CD4-positive, alpha-beta T cell treated with Interferon gamma for 1 hour (primary cell): ENCODE results near the gene SF1.

Experiments used
- DNase-seq: peaks from one replicate; pipeline ENCODE4 v3.0.0-alpha.2; 2020

Gene SF1

DNA sequence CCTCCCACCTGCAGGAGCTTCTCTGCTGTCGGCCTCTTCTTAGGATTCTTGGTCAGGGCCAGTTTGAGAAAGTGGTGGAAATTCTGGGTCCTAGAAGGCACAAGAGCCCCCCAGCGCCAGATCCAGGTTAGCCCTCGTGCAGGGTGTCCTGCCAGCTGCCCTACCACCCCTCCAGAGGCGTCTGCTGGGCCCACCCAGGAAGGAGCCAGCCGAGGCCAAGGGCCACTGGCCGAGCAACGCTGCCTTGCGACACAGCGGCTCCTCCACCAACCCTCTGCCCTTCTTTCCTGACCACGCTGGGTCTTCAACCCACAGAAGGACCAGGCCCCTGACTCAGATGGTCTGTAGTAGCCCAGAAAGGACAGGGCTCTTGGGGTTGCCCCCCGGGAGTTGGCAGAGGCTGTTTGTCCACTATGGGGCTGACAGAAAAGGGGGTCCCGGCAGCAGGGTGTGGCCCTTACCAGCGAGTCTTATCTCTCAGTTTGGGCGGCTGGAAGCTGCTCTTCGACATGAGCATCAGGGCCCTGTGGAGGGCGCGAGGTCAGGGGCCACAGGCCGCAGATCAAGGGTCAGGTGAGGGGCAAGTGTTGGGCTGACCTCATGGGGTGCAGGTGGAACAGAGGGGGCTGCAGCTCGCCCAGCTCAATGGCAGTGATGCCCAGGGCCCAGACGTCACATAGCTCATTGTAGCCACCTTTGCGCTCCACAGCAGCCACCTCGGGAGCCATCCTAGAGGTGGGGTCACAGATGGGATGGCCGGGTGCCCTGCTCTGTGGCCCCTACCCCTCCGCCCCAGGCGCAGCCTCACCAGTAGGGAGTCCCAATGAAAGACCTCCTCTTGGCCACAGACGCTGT is 22.2 kb upstream of the SF1 start:
- DNase-seq = no peak

DNA sequence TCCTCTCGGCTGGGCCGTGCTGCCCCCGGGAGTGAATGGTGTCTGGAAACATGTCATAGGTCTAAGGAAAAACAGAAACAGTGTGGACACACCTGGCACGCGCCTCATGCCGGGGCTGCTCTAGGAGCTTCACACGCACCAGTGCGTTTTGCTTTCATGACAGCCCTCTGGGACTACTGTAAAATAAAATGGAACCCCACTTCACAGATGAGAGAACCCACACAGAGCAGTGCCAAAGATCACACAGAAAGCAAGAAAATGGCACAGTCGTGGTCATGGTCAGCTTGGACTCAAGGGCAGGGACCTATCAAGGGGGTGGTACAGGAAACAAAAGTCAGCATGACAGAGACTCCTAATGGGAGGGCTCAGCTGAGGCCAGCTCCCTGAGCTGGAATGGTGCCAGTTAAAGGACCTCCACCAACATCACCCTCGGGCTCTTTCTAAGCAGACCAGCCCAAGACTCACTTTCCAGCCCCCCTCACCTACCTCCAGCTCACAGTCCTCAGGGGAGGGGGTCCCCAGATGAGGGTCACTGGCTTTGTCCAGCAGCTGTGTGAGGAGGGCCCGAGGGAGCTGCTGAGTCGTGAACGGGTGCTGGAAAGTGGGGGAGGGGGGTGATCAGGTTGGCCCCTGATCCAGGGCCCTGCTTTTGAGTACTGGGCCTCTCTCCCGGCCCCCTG is 21.4 kb upstream of the SF1 start:
- DNase-seq = peak; percentile 19

DNA sequence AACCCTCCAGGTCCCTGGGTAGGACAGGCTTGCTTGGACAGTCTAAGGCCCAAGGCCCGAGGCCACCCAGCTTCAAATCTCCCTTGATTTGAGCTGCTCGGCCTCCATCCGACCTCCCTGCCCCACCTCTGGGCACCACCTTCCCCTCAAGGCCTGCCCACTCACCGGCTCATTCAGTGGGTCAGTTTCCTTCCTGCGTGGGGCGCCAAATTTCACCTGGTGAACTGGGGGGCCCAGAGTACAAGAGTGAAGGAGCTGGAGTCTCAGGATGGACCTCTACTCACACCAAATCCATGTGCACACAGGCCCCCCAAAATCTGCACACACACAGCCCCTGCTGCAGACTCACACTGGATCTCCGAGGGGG is 20.9 kb upstream of the SF1 start:
- DNase-seq = no peak

DNA sequence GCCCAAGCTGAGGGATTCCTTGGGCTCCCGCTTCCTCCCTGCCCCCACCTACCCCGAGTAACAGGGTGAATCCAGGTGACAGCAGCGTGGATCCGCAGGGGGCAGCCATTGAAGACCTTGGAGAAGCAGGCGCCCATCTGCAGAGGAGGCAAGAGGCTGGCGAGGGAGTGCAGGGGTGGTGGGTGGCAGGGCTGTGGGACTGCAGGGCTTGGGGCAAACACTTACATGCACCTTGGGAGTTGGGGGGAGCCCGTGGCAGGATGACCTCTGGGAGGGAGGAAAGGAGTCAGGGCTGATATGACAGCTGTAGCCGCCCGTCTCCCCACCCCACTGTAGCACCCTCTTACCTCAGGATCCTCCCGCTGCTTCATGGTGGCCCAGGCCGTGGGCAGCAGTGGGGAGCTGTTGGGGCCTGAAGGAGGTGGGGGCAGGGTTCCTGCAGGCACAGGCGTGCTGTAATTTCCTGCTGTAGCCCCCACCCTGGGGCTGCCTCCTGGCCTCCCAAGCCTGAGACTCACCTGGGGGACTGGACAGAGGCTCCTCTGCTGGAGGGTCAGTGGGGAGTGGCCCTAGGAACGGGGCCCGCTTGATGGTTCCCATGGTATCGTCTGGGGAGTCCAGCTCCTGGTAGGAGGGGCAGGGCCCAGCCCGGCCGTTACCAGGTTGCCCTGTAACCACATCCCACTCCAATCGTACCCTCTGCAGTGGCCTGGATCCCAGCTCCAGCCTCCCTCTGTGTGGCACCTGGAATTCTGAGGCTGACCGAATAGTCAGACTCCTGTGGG is 18.6 kb upstream of the SF1 start:
- no peak for DNase-seq

DNA sequence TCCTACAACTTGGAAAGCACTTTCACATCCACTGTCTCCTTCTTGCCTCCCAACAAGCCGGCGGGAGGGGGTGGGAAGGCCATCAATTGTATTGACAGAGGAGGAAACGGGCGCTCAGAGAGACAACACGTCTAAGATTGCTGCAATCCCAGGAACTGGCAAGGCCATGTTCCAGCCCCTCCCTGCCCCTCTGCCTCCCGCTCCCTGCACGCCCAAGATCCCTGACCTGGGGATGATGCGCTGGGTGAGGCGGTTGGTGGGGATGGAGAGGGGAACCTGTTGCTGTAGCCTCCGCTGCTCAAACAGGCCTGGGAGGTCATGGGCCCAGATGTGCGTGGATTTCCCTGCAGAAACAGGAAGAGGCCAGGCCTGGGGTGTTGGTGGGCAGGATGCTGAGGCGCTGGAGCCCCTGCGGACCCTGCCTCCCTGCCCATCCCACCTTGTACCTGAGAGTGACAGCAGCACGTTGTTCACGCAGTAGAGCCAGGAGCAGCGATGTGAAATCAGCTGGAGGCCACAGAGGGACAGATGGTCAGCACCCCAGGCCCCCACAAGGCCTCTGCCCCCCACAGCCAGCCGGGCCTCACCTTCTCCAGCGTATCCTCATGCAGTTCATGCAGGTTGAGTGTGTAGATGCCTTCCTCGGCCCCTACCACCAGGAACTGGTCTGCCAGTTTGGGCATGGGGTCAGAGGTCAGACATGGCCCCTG is 17.9 kb upstream of the SF1 start:
- DNase-seq = no peak

DNA sequence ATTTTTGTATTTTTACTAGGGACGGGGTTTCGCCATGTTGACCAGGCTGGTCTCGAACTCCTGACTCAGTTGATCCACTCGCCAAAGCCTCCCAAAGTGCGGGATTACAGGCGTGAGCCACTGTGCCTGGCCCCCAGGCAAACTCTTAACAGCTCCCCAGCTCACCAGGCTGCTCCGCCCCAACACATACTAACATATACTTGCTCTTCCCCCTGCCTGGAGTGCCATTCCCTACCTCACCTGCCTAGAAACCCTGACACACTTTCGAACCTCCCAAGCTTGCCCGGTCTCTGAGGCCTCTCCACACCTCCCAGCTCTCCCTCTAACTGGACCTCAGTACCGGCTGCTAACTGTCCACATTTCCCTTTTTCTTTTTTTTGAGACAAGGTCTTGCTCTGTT is 16.2 kb upstream of the SF1 start:
- no peak for DNase-seq

DNA sequence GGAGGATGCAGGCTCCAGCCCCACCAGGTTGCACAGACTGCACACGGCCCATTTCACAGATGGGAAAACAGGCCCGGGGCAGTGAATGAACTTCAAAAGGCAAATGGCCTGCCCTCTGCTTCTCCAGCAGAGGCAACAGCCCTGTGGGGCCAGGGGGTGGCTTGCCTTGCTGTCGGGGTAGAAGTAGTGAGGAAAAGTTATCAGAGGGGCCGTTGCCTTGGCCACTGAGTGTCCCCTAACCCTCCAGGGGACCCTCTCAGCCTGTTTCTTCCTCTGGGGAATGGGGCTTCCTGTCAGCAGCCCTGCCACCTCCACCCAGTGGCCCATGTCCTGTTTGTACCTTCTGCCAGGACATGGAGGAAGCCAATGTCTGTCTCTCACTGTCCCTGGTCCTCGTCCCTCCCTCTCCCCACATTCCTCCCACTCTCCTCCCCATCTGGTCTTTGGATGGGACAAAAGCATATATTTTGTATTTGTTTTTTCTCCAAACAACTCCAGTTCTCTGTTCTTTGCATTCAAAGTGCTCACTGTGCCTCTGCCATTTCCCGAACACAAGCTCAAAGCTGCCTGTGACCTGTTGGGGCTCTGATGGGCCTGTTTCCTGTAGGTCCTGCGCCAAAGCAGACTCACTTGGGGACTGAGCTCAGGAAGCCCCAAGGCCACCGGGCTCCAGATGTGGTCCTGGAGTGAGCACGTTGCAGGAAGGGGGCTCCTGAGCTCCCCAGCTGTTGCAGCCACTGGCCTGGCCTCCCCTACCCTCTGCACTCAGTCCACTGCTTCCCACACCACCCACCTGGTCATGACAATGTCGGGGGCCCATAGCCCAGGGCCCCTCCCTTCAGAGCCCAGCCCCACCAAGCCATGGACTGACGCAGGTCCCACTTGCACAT is 15.2 kb upstream of the SF1 start:
- no peak for DNase-seq

DNA sequence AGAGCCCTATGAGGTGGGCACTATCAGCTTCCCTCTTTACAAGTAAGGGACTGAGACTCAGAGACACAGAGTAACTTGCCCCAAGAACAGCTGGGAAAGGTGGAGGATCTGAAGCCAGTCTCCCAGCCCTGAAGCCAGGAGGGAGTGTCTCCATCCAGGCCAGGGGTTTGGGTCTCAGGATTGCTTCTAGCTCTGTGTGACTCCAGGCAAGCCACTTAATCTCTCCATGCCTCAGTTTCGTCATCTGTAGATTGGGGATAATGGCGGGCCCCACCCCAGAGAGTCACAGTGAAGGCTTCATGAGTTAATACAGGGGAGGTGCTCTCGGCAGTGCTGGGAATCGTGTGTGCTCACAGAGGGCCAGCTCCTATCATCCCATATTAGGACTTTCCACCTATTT is 14.1 kb upstream of the SF1 start:
- DNase-seq = no peak

DNA sequence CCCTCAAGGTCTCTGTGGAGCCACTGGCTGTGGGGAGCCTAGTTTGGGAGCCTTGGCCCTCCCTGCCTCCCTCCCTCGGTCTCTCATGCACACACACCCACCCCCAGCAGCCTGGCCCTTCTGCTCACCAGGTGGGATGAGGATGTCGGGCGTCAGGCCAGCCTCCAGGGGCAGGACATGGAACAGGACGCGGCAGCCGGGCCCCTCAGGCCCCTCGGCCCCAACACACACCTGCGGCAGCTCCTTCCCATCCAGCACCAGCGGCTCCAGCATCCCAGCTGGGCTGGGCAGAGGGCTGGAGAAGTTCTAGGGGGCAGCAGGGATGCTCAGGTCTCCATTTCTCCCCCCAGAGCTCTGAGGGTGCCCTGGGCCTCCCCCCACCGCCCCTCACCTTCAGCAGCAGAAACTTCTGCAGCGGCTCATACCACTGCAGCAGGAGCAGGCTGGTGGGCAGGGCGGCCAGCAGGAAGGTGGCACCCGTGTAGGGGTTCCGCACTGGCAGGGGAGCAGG is 13.5 kb upstream of the SF1 start:
- DNase-seq = no peak

DNA sequence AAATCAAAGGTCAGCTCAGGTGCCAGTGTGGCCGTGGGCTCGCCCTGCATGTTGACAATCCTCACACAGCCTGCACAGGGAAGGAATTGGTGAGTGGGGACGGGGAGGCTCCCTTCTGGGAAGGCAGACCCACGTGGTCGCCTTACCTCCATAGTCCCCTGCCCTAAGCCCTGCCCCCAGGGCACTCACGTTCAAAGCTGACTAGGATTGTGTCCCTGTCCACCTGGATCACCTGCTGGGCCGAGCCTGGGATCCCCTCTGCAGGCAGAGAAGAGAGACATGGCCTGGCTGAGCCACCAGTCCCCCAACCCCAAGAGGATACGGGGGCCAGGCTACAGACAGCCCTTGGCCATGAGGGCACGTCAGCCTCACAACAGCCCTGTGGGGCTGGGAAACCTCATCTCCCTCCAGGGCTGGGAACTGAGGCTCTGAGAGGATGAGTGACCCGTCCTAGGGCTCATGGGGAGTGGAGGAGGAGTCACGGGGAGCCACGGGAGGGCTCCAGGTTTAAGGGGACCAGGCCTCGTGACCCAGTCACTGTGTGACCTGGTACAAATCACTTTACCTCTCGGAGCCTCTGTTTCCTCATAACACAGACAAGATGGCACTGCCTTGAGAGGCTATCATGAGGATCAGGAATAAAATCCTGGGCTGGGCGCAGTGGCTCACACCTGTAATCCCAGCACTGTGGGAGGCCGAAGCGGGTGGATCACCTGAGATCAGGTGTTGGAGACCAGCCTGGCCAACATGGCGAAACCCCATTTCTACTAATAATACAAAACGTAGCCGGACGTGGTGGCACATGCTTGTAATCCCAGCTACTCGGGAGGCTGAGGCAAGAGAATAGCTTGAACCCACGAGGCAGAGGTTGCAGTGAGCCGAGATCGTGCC is 12.1 kb upstream of the SF1 start:
- DNase-seq = no peak

DNA sequence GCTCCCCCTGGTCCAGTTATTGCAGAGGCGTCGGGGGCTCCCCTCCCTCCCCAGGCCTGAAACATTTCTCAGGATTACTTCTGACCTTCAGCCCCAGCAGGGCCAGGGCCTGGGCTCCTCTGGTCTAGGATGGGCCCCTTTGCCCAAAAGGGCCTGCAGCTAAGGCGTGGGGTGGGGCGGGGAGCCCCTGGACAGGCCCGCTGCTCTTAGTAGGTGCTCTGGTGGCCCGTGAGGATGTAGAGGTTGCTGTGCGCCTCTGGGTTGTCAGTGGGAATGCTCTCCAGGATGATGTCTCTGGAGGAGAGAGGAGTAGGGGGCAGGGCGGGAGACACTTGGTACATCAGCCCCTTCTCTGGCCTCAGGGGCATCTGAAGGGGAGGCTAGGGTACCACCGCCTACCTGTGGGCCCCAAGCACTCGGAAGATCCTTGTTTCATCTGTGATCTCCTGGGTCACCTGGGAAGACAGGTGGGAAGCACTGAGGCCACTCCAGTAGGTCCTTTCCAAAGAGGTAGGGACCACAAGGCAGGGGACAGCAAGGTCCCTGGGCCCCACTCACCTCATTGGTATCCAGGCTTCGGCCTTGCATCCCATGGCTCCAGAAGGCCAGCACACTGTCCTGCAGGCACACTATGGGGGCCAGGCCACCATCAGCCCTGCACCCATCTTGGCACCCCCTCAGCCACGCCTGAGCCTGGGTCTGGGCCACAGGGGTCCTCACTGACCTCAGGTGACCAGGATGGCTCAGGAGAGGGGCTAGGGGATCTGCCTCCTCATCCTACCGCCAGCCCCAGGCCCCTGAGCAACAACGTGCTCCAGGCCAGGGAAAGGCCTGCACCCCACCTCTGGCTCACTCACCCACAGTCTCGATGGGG is 11.2 kb upstream of the SF1 start:
- no peak for DNase-seq

DNA sequence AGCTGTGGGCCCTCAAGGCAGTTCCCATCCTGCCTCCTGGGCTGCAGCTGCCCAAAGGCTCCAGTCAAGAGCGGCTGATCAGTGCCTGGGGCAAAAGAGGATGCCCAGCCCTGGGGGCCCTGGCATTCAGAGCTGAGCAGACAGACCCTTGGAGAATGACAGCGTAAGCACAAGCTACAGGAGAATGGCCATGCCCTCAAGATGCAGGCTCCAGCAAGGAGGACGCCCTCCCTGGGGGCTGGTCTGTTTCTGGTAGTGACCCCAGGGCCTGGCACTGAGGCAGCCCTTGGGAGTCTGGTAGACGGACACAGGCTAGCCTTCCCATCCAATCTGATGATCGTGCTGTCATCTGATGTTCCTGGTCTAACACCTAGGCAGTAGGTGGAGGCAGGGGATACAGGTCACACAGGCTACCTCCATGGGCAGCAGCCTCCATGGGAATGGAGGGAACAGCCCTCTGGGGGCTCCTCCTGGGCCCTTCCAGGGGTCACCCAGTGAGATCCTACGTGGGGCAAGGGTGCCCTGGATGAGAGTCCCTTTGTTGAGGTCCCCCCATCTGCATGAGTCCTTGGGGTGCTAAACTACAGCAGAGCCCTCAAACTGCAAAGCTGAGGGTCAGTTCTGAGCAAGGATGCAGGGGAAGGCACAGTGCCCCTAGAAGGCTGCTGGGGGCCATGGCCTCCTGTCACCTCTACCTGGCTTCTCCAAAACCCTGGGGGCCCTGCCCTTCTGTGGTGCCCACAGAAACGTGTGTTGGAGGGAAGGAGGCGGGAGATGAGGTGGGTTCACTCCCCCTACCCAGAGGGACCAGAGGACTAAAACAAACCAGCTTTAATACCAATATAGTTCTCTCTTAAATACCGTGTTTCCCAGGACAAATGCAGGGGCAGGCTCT is 10.2 kb upstream of the SF1 start:
- no peak for DNase-seq

DNA sequence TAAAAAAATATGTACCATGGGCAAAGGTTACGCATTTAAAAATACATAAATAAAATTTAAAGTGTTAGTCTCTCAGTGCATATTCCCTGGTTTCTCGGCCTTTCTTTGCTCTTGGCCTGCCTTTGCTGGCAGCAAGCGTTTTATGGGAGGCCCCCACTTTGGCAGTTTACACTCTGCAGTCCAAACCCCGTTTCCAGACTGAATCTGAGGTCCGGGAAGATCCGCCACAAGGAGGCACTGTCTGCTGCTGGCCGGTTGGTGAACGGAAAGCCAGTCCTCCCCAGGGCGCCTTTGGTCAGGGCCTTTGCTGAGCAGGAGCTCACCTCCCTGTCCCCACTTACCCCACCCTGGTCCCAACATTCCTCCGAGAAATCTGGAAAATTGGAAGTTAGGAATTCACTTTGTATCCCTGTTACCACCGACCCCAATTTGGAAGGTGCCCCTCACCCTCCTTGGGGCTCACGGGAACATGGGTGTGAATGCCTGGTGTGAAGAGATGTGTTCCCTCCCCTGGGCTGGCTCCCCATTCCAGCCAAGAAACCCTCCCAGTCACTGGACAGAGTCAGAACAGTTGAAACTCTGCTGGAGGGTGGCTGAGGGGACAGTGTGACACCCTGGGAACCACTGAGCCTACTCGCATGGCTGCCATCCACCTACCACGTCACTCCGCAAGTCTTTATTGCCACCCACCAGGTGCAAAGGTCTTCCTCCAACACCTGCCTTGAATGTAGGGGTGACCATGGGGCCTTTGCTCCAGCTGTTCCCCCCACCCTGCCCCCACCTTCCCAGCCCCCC is 9.4 kb upstream of the SF1 start:
- peak; percentile 63 for DNase-seq

DNA sequence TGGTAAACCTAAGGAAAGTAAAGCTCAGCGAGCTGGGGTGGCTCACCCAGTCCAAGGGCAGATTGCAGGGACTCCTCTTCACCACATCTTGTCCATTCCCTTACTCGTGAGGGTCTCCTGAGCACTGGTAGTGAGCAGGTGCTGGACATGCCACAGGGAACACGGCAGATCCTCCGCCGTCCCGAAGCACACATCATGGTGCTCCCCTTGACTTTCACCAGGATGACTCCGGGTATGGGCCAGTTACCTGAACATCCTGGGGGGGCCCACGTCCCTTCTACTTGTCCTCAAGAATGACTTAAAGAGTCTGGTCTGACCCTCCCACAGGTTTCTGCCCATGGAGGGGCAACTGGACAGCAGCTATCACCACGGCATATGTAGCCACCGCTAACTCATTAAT is 8.0 kb upstream of the SF1 start:
- DNase-seq = no peak

DNA sequence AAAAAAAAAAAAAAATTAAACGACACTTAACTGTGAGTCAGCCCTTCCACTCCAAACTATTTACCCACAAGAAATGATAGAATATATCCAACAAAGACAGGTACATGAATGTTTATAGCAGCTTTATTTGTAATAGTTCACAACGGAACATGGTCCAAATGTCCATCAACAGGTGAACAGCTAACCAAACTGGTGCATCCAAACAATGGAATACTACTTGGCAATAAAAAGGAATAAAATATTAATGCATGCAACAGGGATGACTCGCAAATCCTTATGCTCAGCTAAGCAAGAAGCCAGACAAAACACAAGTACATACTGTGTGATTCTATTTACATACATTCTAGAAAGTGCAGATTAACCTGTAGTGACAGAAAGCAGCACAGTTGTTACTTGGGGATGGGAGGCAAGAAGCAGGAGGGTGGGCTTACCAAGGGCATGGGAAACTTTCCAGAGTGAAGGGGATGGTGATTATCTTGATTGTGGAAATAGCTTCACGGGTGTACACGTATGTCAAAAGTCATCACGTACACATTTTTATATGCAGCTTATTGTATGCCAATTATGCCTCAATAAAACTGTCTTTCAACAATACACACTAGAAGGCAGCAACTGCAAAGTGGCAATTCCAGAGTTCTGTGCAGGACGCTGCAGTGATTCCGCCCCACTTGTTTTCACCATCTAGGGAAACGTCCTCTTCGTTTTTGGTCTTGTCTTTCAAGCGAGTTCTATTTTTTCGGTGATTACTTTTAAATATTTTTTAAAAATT is 6.7 kb upstream of the SF1 start:
- no peak for DNase-seq

DNA sequence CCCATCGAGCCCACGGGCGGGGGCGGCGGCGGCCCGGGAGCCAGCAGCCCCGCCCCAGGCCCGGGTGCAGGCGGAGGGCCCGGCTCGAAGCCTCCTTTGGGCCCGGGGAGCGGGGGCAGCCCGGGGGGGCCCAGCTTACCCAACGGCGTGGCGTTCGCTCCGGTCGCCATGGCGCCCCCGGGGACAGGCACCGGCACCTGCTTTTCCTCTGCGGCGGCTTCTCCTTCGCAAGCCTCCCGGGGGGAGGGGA is 194 bp downstream of the SF1 start:
- no peak for DNase-seq

DNA sequence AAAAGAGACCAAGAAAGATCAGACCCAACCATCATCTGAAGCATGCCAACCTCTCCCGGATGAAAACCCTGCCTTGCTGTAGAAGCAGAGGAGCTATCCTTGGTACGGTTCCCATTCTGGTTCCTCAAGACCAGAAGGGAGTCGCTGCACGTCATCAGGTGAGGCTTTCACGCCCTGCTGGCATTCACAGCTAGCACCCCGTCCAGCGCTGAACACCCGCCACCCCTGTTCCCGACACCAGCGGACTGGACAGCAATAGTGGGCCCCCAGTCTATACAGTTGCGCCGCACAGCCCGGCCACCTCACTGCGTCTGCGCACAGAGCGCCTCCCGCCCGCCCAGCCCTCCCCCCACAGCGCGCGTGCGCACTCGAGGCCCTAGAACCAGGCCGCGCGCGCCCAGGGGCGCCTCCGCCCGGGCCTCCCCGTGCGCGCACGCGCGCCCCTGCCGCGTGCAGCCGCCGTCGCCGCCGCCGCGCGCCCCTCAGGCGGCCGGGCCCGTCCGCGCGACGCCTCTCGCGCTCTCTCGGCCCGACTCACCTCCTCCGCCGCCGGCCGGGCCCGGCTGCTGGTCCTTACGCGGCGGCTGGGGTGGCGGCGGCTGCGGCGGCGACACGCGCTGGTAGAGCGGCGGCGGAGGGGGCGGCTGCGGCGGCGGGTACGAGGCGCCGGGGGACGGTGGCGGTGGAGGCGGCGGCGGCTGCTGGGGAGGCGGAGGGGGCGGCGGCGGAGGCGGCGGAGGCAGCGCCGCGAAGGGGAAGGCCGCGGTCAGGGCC is 706 bp downstream of the SF1 start:
- DNase-seq = peak; percentile 80
